ENCODE data around the gene HOXB3. TPM values are rescaled to one million over a fixed set of nuclear protein-coding genes. Genes with fewer than 3 reads are reported as not detected.

HOXB3 gene
- total and polyA plus RNA-seq, 2 donors (not counting 1 experiment from before 2014, with no cell fraction given): 15.7 to 28.6 TPM

GRCh38 chr17:48576479-48577309 lies 13.3 kb downstream of the HOXB3 start:
- peak in 1 of 2 donors; percentile 92 for DNase-seq (ENCODE audit: low read depth in 2 of 2)
- H3K9ac ChIP-seq (ENCODE audit: insufficient read depth, low read length): peak overlapping the region; percentile 59

DNA sequence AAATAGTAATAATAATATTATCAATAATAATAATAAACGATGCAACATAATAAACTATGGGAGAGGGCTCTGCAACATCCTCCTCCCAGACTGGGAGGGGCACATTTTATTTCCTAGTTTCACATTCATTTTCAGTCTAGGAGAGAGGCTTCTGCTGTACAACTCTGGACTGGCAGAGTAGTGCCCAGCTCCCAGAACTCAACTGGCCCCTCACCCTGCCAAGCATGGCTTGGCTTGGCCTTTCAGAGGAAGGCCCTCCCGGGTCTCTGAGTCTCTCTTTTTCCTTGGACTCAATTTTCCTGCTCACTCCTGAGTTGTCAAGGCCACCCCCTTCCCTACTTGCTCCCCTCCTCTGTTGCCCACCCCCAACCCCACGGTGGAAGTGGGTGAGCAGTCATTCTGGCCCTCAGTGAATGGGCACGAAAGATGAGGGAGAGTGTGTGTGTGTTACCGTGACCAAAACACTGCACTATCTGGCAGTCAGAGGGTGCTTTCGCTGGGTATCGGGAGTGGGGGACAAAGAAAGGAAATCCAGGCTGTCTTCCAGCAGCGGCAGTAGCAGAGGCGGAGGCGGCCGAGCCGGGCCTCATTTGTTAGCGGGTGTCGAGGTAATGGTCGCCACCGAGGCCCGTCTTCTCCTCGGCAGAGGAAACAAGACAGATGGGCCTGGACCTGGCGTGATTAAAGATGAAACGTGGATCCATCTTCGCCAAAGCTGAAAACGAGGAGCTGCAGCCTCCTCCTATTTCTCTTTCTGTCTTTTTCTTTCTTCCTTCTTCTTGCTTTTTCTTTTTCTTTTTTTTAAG lies 14.2 kb downstream of the HOXB3 start:
- Histone ChIP-seq H3K4me2 (ENCODE audit: extremely low read depth, insufficient read depth, low read length) (peak overlapping the region; percentile 86), H3K27me3 (ENCODE audit: control insufficient read depth, insufficient read depth, low read length) (no peaks in the 10 kb centered on the region), H2AFZ (ENCODE audit: low read length) (no peak overlapping the region), H3K4me3 (replicated peaks in 1 of 4; ENCODE audit: control extremely low read depth in 1 of 4, insufficient read depth in 1 of 4, low read depth in 3 of 4, low read length in 4 of 4) (peak overlapping the region; percentile 25 to 98 (median 58)), H3K36me3 (ENCODE audit: control insufficient read depth, insufficient read depth, low read length) (peaks cover 1% of the 10 kb centered on the region), H3K9ac (ENCODE audit: insufficient read depth, low read length) (peak overlapping the region; percentile 50), H3K27ac (ENCODE audit: insufficient read depth, low read length) (peak overlapping the region; percentile 98), H3K79me2 (ENCODE audit: control insufficient read depth, insufficient read depth, low read length) (peaks cover 99% of the 10 kb centered on the region), H3K9me3 (ENCODE audit: control insufficient read depth, insufficient read depth, low read depth, low read length) (no peaks in the 10 kb centered on the region), H3K4me1 (ENCODE audit: control insufficient read depth, extremely low read depth, insufficient read depth, low read length) (peaks cover 12% of the 10 kb centered on the region), H4K20me1 (ENCODE audit: control insufficient read depth, extremely low read depth, insufficient read depth, low read length) (no peaks in the 10 kb centered on the region)
- peak in 1 of 2 donors; percentile 83 for DNase-seq (ENCODE audit: low read depth in 2 of 2)
- TF ChIP-seq CTCF (conservative IDR thresholded peaks at IDR 0.05 in 1 of 2, IDR thresholded peaks at IDR 0.05 in 1 of 2; ENCODE audit: low read depth in 1 of 2, low read length in 2 of 2): no peak
- TF ChIP-seq EZH2 (IDR thresholded peaks at IDR 0.05; ENCODE audit: low read length, missing control alignments): no peak

More at GRCh38 chr17:48576479-48577309, 13.3 kb downstream of the HOXB3 start:
- peaks cover 99% of the 10 kb centered on the region for H3K79me2 ChIP-seq (ENCODE audit: control insufficient read depth, insufficient read depth, low read length)
- H3K36me3 ChIP-seq (ENCODE audit: control insufficient read depth, insufficient read depth, low read length): peaks cover 1% of the 10 kb centered on the region
- peak overlapping the region; percentile 57 to 98 (median 74) for H3K4me3 ChIP-seq (replicated peaks in 1 of 4; ENCODE audit: control extremely low read depth in 1 of 4, insufficient read depth in 1 of 4, low read depth in 3 of 4, low read length in 4 of 4)
- TF ChIP-seq CTCF (conservative IDR thresholded peaks at IDR 0.05 in 1 of 2, IDR thresholded peaks at IDR 0.05 in 1 of 2; ENCODE audit: low read depth in 1 of 2, low read length in 2 of 2): no peak
- TF ChIP-seq EZH2 (IDR thresholded peaks at IDR 0.05; ENCODE audit: low read length, missing control alignments): no peak
- peak overlapping the region; percentile 98 for H3K27ac ChIP-seq (ENCODE audit: insufficient read depth, low read length)
- no peaks in the 10 kb centered on the region for H3K9me3 ChIP-seq (ENCODE audit: control insufficient read depth, insufficient read depth, low read depth, low read length)
- no peaks in the 10 kb centered on the region for H3K27me3 ChIP-seq (ENCODE audit: control insufficient read depth, insufficient read depth, low read length)
- H2AFZ ChIP-seq (ENCODE audit: low read length): no peak overlapping the region
- peaks cover 10% of the 10 kb centered on the region for H3K4me1 ChIP-seq (ENCODE audit: control insufficient read depth, extremely low read depth, insufficient read depth, low read length)
- no peaks in the 10 kb centered on the region for H4K20me1 ChIP-seq (ENCODE audit: control insufficient read depth, extremely low read depth, insufficient read depth, low read length)
- H3K4me2 ChIP-seq (ENCODE audit: extremely low read depth, insufficient read depth, low read length): peak overlapping the region; percentile 86

DNA sequence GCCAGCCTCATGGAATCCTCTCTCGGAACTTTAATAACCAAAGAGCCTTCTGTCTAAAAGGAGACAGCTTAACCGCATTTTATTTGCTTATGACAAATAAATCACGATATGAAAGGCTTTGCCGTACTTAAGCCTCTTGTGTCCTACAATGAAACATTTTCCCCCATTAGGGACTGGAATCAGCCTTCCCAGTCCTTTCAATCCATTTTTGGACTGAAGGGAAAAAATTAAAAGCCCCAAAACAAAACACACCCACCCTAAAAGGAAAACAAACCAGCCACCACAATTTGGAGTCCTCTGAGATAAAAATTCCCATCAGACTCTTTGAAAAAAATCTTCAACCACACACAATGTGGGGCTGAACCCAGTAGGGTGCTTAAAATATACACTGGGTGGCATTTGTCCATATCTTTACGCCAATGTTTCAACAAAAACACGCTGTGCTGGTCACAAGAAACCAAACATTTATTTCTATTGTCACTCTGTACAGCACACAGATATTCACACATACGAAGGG lies 14.9 kb downstream of the HOXB3 start:
- Histone ChIP-seq H4K20me1 (ENCODE audit: control insufficient read depth, extremely low read depth, insufficient read depth, low read length) (no peaks in the 10 kb centered on the region), H3K79me2 (ENCODE audit: control insufficient read depth, insufficient read depth, low read length) (peaks cover 99% of the 10 kb centered on the region), H3K9me3 (ENCODE audit: control insufficient read depth, insufficient read depth, low read depth, low read length) (no peaks in the 10 kb centered on the region), H3K4me3 (replicated peaks in 1 of 4; ENCODE audit: control extremely low read depth in 1 of 4, insufficient read depth in 1 of 4, low read depth in 3 of 4, low read length in 4 of 4) (peak overlapping the region; percentile 25 to 98 (median 53)), H3K4me1 (ENCODE audit: control insufficient read depth, extremely low read depth, insufficient read depth, low read length) (peaks cover 14% of the 10 kb centered on the region), H3K9ac (ENCODE audit: insufficient read depth, low read length) (no peak overlapping the region), H3K4me2 (ENCODE audit: extremely low read depth, insufficient read depth, low read length) (peak overlapping the region; percentile 86), H3K27ac (ENCODE audit: insufficient read depth, low read length) (peak overlapping the region; percentile 98), H3K27me3 (ENCODE audit: control insufficient read depth, insufficient read depth, low read length) (no peaks in the 10 kb centered on the region), H3K36me3 (ENCODE audit: control insufficient read depth, insufficient read depth, low read length) (peaks cover 3% of the 10 kb centered on the region), H2AFZ (ENCODE audit: low read length) (no peak overlapping the region)
- TF ChIP-seq CTCF (conservative IDR thresholded peaks at IDR 0.05 in 1 of 2, IDR thresholded peaks at IDR 0.05 in 1 of 2; ENCODE audit: low read depth in 1 of 2, low read length in 2 of 2) (no peak), EZH2 (IDR thresholded peaks at IDR 0.05; ENCODE audit: low read length, missing control alignments) (no peak)
- peak; percentile 81 to 92 for DNase-seq (ENCODE audit: low read depth in 2 of 2)

Data from fibroblast of lung (primary cell).